Measurements from ENCODE around the gene LEMD3.
"Not testable (repeated sequence)": the region's sequence is repeated elsewhere in the genome, so short reads cannot be mapped to it uniquely, and the experiment has no call there.

Gene LEMD3

GRCh38 chr12:65276916-65277530, 107.6 kb downstream of the LEMD3 start:
- no peak for TF ChIP-seq CTCF (IDR thresholded peaks at IDR 0.05)

GRCh38 chr12:65277994-65278575, 108.7 kb downstream of the LEMD3 start:
- peak overlapping the region; percentile 98 for H3K4me3 ChIP-seq
- peak overlapping the region; percentile 97 to 99 for H3K27ac ChIP-seq
- DNase-seq (ENCODE audit: low spot score) = no peak
- no peak for TF ChIP-seq CTCF (IDR thresholded peaks at IDR 0.05)

More at GRCh38 chr12:65276916-65277530, 107.6 kb downstream of the LEMD3 start:
- no peak for DNase-seq (ENCODE audit: low spot score)
- Histone ChIP-seq H3K27ac (peak overlapping the region in 1 of 2 donors; percentile 10), H3K4me3 (no peak overlapping the region)

- H3K4me3 ChIP-seq = peak within 1 kb of the TSS; percentile 98
- TF ChIP-seq CTCF (IDR thresholded peaks at IDR 0.05) = no peak
- DNase-seq (ENCODE audit: low spot score) = peak; percentile 89
- H3K27ac ChIP-seq = peak within 1 kb of the TSS; percentile 97 to 99
Observed at GRCh38 chr12:65278576-65279368, 109.4 kb downstream of the LEMD3 start, which contains the start of gene MSRB3. Gene MSRB3, plus strand, starts transcription at chr12:65278683. Its CDS starts 29,897 bp downstream, at chr12:65308580.

GRCh38 chr12:65279369-65280112, 110.2 kb downstream of the LEMD3 start:
- peak overlapping the region; percentile 97 to 99 for H3K27ac ChIP-seq
- DNase-seq (ENCODE audit: low spot score) = no peak
- peak overlapping the region; percentile 98 for H3K4me3 ChIP-seq
- TF ChIP-seq CTCF (IDR thresholded peaks at IDR 0.05) = no peak

GRCh38 chr12:65280306-65280705, 110.9 kb downstream of the LEMD3 start:
- TF ChIP-seq CTCF (IDR thresholded peaks at IDR 0.05) = no peak
- DNase-seq (ENCODE audit: low spot score) = no peak
- Histone ChIP-seq H3K27ac (no peak overlapping the region), H3K4me3 (peak overlapping the region; percentile 98)

GRCh38 chr12:65282840-65283239, 113.5 kb downstream of the LEMD3 start:
- no peak for DNase-seq (ENCODE audit: low spot score)

GRCh38 chr12:65285532-65285931, 116.1 kb downstream of the LEMD3 start:
- not testable (repeated sequence) for H3K27ac ChIP-seq; H3K4me3 ChIP-seq; DNase-seq (ENCODE audit: low spot score)

More at GRCh38 chr12:65282840-65283239, 113.5 kb downstream of the LEMD3 start:
- TF ChIP-seq CTCF (IDR thresholded peaks at IDR 0.05) = no peak
- Histone ChIP-seq H3K27ac (no peak overlapping the region), H3K4me3 (no peak overlapping the region)
